Frontal cortex (tissue), 4 donors: ENCODE data around the gene PKP1. TPM values are rescaled to one million over a fixed set of nuclear protein-coding genes. Genes with fewer than 3 reads are reported as not detected.

Experiments used
- DNase-seq, 2 donors: peaks; one replicate each; pipeline ENCODE4 v3.0.0; 2012; ENCODE audit warnings: low spot score in 2 of 2
- FAIRE-seq: peaks from 2 replicates; lab custom pipeline; 2012; peaks lifted over from hg19 to GRCh38; lab: Jason Lieb, UNC
- total RNA-seq: library from RNA; depleted of rRNA; stranded (reverse); fragments of >200 nt; gene quantifications from one replicate; pipeline ENCODE4 v1.2.3, GENCODE V29; 2014
- donor health status: control.
- donor health status: control.
- donor health status: control.

Gene PKP1
- total RNA-seq, 1 donor from 2014 or later, result under 0.01 TPM

- no peak for DNase-seq
- FAIRE-seq, result no peak
Observed at GRCh38 chr1:201378804-201379203, 95.5 kb downstream of the PKP1 start.

- no peak for FAIRE-seq
- DNase-seq, result no peak
Observed at GRCh38 chr1:201379733-201380242, 96.5 kb downstream of the PKP1 start.

GRCh38 chr1:201381130-201381529, 97.8 kb downstream of the PKP1 start:
- FAIRE-seq (no peak), DNase-seq (no peak)

Other genes starting within 250 kb of the PKP1 start
- under 0.01 TPM for gene CACNA1S, start 171.1 kb upstream of the PKP1 start, total RNA-seq
- gene ASCL5, start 156.3 kb upstream of the PKP1 start, total RNA-seq, result not detected
- gene TMEM9, start 129.0 kb upstream of the PKP1 start, total RNA-seq, result 73.4 TPM
- gene IGFN1, start 92.7 kb upstream of the PKP1 start, total RNA-seq, result under 0.01 TPM
- gene TNNT2, start 94.2 kb downstream of the PKP1 start, total RNA-seq, result not detected
- gene LAD1, start 115.8 kb downstream of the PKP1 start, total RNA-seq, result not detected
- under 0.01 TPM for gene TNNI1, start 138.2 kb downstream of the PKP1 start, total RNA-seq
- 5.7 TPM for gene PHLDA3, start 185.7 kb downstream of the PKP1 start, total RNA-seq
- 12.2 TPM for gene CSRP1, start 223.6 kb downstream of the PKP1 start, total RNA-seq